HL-60 (cell line): ENCODE results near the gene MPZ.
"Not testable (repeated sequence)": the region's sequence is repeated elsewhere in the genome, so short reads cannot be mapped to it uniquely, and the experiment has no call there.

Experiments
- DNase-seq, 2 experiments: peaks; one replicate each; pipeline ENCODE4 v3.0.0-alpha.2; 2010 to 2020; ENCODE audit warnings: low read depth in 1 of 2, low spot score in 1 of 2
- H3K27ac ChIP-seq: fragments of 250-450 bp; sonication (Bioruptor Pico); replicated peaks from 2 replicates; pipeline ENCODE4 v1.5.1; 2020; ENCODE audit warnings: mild to moderate bottlenecking, moderate library complexity
- H3K27me3 ChIP-seq: fragments of 250-450 bp; sonication (Bioruptor Pico); 2 replicates; pipeline ENCODE4 v1.5.1; 2021; ENCODE audit warnings: mild to moderate bottlenecking, moderate library complexity; ENCODE audit not compliant: insufficient read depth, poor library complexity, severe bottlenecking
- H3K4me3 ChIP-seq: replicated peaks from 2 replicates; pipeline ENCODE4 v1.5.1; 2011; ENCODE audit warnings: mild to moderate bottlenecking, control low read depth, low read length; ENCODE audit not compliant: insufficient read depth
- CTCF ChIP-seq: IDR thresholded peaks from one replicate; pipeline ENCODE4 v1.5.1; 2011; ENCODE audit warnings: low read length, control low read depth, inconsistent platforms; ENCODE audit not compliant: insufficient read depth
- GABPA ChIP-seq: IDR thresholded peaks from 2 replicates; pipeline ENCODE4 v1.6.1; 2012; ENCODE audit warnings: low read depth
- POLR2AphosphoS5 ChIP-seq: IDR thresholded peaks from 2 replicates; pipeline ENCODE4 v1.6.1; 2012; ENCODE audit warnings: low read depth
- REST ChIP-seq: IDR thresholded peaks from 2 replicates; pipeline ENCODE4 v1.6.1; 2012; ENCODE audit warnings: low read depth; ENCODE audit not compliant: insufficient replicate concordance
- SPI1 ChIP-seq: IDR thresholded peaks from 2 replicates; pipeline ENCODE4 v1.6.1; 2012; ENCODE audit warnings: low read depth, mild to moderate bottlenecking, borderline replicate concordance

The MPZ gene

GRCh38 chr1:161258439-161259344 lies 51.1 kb downstream of the MPZ start, which contains the start of gene PCP4L1:
PCP4L1 (plus strand) TSS chr1:161258745; CDS start chr1:161258975, 230 bp downstream.
- H3K27ac ChIP-seq, result no peak within 1 kb of the TSS
- TF ChIP-seq REST, result no peak
- TF ChIP-seq CTCF, result no peak
- no peak for TF ChIP-seq SPI1
- no peak for TF ChIP-seq POLR2AphosphoS5
- no peak for TF ChIP-seq GABPA
- H3K4me3 ChIP-seq, result no peak within 1 kb of the TSS
- no peak for DNase-seq
- peaks cover 36% of the 10 kb centered on the region for H3K27me3 ChIP-seq

- peaks cover 36% of the 10 kb centered on the region for H3K27me3 ChIP-seq
- not testable (repeated sequence) for H3K4me3 ChIP-seq, H3K27ac ChIP-seq, DNase-seq
Measured at GRCh38 chr1:161257109-161257508, 52.7 kb downstream of the MPZ start.

- H3K27ac ChIP-seq, H3K4me3 ChIP-seq: not testable (repeated sequence)
- H3K27me3 ChIP-seq, result peaks cover 30% of the 10 kb centered on the region
- peak in 1 of 2 experiments; percentile 18 for DNase-seq
Measured at GRCh38 chr1:161255955-161256520, 53.7 kb downstream of the MPZ start.

- H3K27me3 ChIP-seq, result peaks cover 24% of the 10 kb centered on the region
- DNase-seq, result peak; percentile 33 to 40
- H3K4me3 ChIP-seq, H3K27ac ChIP-seq: not testable (repeated sequence)
Measured at GRCh38 chr1:161255302-161255701, 54.5 kb downstream of the MPZ start.
